MM.1S (cell line): Measurements from ENCODE around the gene KLK6.

ENCODE experiments used
- EZH2 ChIP-seq: fragments of 300-600 bp; sonication (generic); optimal IDR thresholded peaks from 2 replicates; pipeline ENCODE3; 2017; ENCODE audit warnings: low read depth, mild to moderate bottlenecking, antibody characterized with exemption, low read length, mixed read lengths
- TF ChIP-seq, protein P1 (sequence below): fragments of 300-600 bp; sonication (generic); IDR thresholded peaks from 2 replicates; pipeline ENCODE4 v1.5.1; 2016; ENCODE audit warnings: antibody characterized with exemption, low read length, mixed read lengths

DNA sequence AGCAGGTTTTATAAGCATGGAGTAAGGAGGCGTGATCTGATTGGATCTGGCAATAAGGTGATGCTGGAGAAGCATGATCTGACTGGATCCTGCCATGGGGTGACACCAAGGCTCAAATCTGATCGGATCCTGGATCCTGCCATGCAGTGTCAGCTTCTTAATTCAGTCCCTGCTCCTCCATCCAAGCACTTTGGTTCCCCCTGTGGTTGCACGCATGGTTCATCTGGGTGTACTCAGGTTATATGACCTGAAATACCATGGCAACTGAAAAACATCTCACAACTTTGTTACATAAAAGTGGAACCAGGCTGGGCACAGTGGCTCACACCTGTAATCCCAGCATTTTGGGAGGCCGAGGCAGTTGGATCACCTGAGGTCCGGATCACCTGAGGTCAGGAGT lies 40.6 kb downstream of the KLK6 start:
- TF ChIP-seq, protein P1, sequence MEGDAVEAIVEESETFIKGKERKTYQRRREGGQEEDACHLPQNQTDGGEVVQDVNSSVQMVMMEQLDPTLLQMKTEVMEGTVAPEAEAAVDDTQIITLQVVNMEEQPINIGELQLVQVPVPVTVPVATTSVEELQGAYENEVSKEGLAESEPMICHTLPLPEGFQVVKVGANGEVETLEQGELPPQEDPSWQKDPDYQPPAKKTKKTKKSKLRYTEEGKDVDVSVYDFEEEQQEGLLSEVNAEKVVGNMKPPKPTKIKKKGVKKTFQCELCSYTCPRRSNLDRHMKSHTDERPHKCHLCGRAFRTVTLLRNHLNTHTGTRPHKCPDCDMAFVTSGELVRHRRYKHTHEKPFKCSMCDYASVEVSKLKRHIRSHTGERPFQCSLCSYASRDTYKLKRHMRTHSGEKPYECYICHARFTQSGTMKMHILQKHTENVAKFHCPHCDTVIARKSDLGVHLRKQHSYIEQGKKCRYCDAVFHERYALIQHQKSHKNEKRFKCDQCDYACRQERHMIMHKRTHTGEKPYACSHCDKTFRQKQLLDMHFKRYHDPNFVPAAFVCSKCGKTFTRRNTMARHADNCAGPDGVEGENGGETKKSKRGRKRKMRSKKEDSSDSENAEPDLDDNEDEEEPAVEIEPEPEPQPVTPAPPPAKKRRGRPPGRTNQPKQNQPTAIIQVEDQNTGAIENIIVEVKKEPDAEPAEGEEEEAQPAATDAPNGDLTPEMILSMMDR, result no peak
- no peak for TF ChIP-seq EZH2
